Uterus (tissue), 4 donors: ENCODE data around the gene RPS6KA2. TPM values are rescaled to one million over a fixed set of nuclear protein-coding genes. Genes with fewer than 3 reads are reported as not detected.

Experiments used
- DNase-seq, 2 donors: peaks; one replicate each; pipeline ENCODE4 v3.0.0-alpha.2; 2019 to 2020
- H3K27ac ChIP-seq, 2 donors: fragments of 200-600 bp; sonication (generic); 1 replicate in 1 of 2; 2 replicates in 1 of 2; pipeline ENCODE4 v1.5.1; 2016 to 2018
- H3K27me3 ChIP-seq, 2 donors: fragments of 200-600 bp; sonication (generic); one replicate each; pipeline ENCODE4 v1.5.1; 2018 to 2019; ENCODE audit warnings: control low read depth in 1 of 2
- H3K36me3 ChIP-seq, 2 donors: fragments of 200-600 bp; sonication (generic); one replicate each; pipeline ENCODE4 v1.5.1; 2019; ENCODE audit warnings: control low read depth in 1 of 2
- H3K4me1 ChIP-seq, 2 donors: fragments of 200-600 bp; sonication (generic); one replicate each; pipeline ENCODE4 v1.5.1; 2018 to 2019; ENCODE audit warnings: control low read depth in 1 of 2
- H3K4me3 ChIP-seq, 2 donors: fragments of 200-600 bp; sonication (generic); 1 replicate in 1 of 2; 2 replicates in 1 of 2; pipeline ENCODE4 v1.5.1; 2018 to 2019; ENCODE audit warnings: mild to moderate bottlenecking in 1 of 2
- H3K9me3 ChIP-seq, 2 donors: fragments of 200-600 bp; sonication (generic); one replicate each; pipeline ENCODE4 v1.5.1; 2019; ENCODE audit warnings: control low read depth in 1 of 2
- POLR2A ChIP-seq, 2 donors: fragments of 450-650 bp; IDR thresholded peaks; one replicate each; pipeline ENCODE4 v1.6.1; 2016; ENCODE audit warnings: antibody characterized with exemption in 2 of 2, mild to moderate bottlenecking in 1 of 2, moderate library complexity in 1 of 2
- intact Hi-C: fragments of 100-400 bp; cut with DNase I; formaldehyde crosslinking; loops from one replicate; pipeline ENCODE4 v1.15.1; 2023; ENCODE audit warnings: low total_unique reads
- total RNA-seq, 4 donors: library from RNA; depleted of rRNA in 3 of 4; stranded (reverse); fragments of >200 nt in 3 of 4; gene quantifications; one replicate each; pipeline versions ENCODE4 v1.1.0 to v1.2.4, GENCODE V29; 2014 to 2023
- TF ChIP-seq, protein P1 (sequence below), 4 experiments: fragments of 200-600 bp in 2 of 4; fragments of 450-650 bp in 2 of 4; sonication (generic) in 2 of 4; IDR thresholded peaks; one replicate each; pipeline ENCODE4 v1.5.1; 2016 to 2019; ENCODE audit warnings: antibody characterized with exemption in 4 of 4, mild to moderate bottlenecking in 2 of 4, moderate library complexity in 1 of 4
- donor health status: DM: yes; HTN: yes; CAD: no.

The RPS6KA2 gene
- total RNA-seq, 4 donors from 2014 or later: 34.0 to 78.4 (median 55.8) TPM

DNA sequence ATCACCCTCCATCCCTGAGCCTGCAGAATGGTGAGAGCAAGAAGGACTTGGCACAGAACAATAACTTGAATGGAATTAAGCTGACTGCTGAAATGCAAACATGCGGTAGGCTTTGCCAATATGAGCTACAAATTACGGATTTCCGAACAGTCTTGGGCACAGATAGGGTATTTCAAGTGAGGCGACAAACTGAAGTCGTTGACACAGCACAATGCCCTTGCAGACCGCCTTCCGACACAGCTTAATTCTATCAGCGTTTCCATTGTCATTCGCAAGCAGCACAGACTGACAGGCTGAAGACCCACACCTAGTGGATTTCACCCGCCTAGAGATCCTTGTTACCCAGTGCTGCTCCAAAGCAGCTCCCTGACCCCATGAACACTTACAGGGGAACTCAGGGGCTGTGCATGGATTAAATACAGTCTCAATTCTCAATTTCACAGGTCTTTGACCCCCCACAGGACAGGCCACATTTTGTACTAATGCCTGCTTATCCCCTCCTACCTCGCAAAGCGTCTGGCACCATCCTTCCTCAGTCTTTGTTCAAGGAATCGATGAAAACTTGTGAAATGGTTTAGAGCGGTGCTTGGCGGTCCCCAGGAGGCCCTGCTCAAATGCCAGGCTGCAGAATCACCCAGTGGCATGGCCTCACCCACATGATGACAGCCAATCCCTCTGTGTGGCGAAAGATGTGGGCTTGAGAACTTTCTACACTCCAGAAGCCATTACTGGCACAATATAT, 75.1 kb downstream of the RPS6KA2 start:
- TF ChIP-seq, protein P1, sequence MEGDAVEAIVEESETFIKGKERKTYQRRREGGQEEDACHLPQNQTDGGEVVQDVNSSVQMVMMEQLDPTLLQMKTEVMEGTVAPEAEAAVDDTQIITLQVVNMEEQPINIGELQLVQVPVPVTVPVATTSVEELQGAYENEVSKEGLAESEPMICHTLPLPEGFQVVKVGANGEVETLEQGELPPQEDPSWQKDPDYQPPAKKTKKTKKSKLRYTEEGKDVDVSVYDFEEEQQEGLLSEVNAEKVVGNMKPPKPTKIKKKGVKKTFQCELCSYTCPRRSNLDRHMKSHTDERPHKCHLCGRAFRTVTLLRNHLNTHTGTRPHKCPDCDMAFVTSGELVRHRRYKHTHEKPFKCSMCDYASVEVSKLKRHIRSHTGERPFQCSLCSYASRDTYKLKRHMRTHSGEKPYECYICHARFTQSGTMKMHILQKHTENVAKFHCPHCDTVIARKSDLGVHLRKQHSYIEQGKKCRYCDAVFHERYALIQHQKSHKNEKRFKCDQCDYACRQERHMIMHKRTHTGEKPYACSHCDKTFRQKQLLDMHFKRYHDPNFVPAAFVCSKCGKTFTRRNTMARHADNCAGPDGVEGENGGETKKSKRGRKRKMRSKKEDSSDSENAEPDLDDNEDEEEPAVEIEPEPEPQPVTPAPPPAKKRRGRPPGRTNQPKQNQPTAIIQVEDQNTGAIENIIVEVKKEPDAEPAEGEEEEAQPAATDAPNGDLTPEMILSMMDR (IDR thresholded peaks at IDR 0.05): no peak
- TF ChIP-seq POLR2A (IDR thresholded peaks at IDR 0.05): no peak
- intact Hi-C loops: loop anchor here (2.0 kb wide), 1 partner anchor 27 kb away; no protein-coding TSS in a partner anchor
- DNase-seq: no peak
- H3K9me3 ChIP-seq: no peaks in the 10 kb centered on the region
- no peak overlapping the region for H3K27ac ChIP-seq
- H3K4me3 ChIP-seq: no peak overlapping the region
- no peaks in the 10 kb centered on the region for H3K4me1 ChIP-seq
- no peaks in the 10 kb centered on the region for H3K27me3 ChIP-seq
- H3K36me3 ChIP-seq: no peaks in the 10 kb centered on the region

DNA sequence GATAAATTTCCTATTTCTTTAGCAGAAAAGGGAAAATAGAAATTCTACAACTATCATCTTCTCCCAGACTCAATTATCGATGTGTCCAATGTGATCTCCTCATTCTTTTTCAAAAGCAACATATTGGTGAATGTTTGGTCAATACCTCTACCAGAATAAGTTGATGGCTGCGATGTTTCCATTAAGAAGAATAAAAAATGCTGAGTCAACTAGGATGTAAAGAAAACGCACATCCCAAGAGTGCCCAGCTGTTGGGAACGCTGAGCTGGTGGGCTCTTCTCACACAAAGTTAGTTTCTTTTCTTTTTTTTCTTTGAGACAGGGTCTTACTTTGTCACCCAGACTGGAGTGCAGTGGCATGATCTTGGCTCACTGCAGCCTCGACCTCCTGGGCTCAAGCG, 80.4 kb downstream of the RPS6KA2 start:
- TF ChIP-seq POLR2A (IDR thresholded peaks at IDR 0.05): no peak
- TF ChIP-seq, protein P1 (IDR thresholded peaks at IDR 0.05): no peak
- Histone ChIP-seq H3K4me3 (no peak overlapping the region), H3K4me1 (no peaks in the 10 kb centered on the region), H3K27ac (no peak overlapping the region), H3K36me3 (no peaks in the 10 kb centered on the region), H3K9me3 (no peaks in the 10 kb centered on the region), H3K27me3 (no peaks in the 10 kb centered on the region)
- no peak for DNase-seq
- intact Hi-C loops: no loop called here

DNA sequence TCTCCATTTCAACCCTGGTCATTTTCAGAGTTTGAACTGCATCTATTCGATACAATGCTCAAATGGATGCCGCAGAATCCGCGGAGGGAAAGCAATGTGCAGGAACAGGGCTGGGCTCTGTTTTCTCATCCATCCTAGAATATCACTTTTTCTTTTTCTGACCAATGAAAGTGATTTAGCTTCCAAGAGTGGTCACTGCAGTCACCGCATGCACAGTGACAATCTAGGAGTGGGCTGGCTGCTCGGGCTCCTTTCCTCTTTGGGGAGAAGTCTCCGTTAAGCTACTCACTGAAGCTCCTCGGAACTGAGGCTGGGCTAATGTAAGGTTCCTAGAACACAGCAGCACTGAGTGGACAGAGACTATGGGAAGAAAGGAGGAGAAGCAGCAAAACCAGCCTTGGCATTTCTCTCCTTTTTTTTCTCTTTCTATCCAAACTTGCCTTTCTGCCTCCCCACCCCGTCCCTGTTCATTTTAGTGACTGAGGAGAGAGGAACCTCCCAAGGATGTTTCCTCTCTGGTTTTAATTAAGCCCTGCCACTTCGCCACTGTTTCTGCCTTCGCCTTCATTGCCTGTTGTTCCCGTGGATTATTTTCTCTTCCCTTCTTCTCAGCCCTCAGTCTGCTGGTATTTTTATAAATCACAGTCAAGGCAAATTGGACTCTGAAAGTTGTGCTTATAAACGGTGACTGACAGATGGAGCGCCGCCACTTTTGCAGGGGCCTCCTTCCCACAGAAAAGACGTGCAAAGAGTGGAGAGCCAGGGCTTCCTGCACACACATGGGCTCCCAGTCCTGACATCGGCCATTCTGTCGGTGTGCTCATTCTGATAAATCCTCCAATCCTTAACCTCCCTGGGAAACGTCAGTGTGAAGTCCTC, 81.7 kb downstream of the RPS6KA2 start:
- Histone ChIP-seq H3K27ac (no peak overlapping the region), H3K36me3 (no peaks in the 10 kb centered on the region), H3K4me3 (no peak overlapping the region), H3K9me3 (no peaks in the 10 kb centered on the region), H3K27me3 (no peaks in the 10 kb centered on the region), H3K4me1 (no peaks in the 10 kb centered on the region)
- intact Hi-C loops: no loop called here
- no peak for TF ChIP-seq POLR2A (IDR thresholded peaks at IDR 0.05)
- TF ChIP-seq, protein P1 (IDR thresholded peaks at IDR 0.05): no peak
- DNase-seq: no peak

DNA sequence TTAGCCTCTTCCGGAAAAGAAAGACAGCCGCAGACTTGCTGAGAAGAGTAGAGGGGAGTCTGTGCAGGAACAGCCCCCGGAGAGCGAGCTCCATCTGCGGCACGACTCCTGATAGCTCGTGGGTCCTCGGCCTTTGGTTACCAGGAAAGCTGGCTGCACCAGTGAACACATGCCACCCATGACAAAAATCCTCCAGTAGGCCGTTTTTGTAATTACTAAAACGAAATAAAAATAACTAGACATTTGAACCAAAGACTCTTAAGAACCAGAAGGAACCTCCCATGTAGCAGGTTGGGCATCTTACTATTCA, 82.8 kb downstream of the RPS6KA2 start:
- H3K9me3 ChIP-seq: no peaks in the 10 kb centered on the region
- no peaks in the 10 kb centered on the region for H3K4me1 ChIP-seq
- H3K27ac ChIP-seq: no peak overlapping the region
- H3K36me3 ChIP-seq: no peaks in the 10 kb centered on the region
- intact Hi-C loops: no loop called here
- no peak for DNase-seq
- TF ChIP-seq, protein P1 (IDR thresholded peaks at IDR 0.05): no peak
- TF ChIP-seq POLR2A (IDR thresholded peaks at IDR 0.05): no peak
- H3K27me3 ChIP-seq: no peaks in the 10 kb centered on the region
- H3K4me3 ChIP-seq: no peak overlapping the region
